HG02981 (cell line): ENCODE data around the gene EFHC1.

ENCODE experiments used
- ATAC-seq: cut with Tn5 transposase; IDR thresholded peaks from one replicate; pipeline ENCODE4 v1.9.1; 2021; ENCODE audit warnings: mild to moderate bottlenecking, moderate library complexity; ENCODE audit not compliant: unreplicated experiment

The EFHC1 gene

GRCh38 chr6:52537001-52537753, 117.0 kb downstream of the EFHC1 start:
- ATAC-seq: peak; percentile 48

GRCh38 chr6:52538252-52538900, 118.2 kb downstream of the EFHC1 start:
- no peak for ATAC-seq

DNA sequence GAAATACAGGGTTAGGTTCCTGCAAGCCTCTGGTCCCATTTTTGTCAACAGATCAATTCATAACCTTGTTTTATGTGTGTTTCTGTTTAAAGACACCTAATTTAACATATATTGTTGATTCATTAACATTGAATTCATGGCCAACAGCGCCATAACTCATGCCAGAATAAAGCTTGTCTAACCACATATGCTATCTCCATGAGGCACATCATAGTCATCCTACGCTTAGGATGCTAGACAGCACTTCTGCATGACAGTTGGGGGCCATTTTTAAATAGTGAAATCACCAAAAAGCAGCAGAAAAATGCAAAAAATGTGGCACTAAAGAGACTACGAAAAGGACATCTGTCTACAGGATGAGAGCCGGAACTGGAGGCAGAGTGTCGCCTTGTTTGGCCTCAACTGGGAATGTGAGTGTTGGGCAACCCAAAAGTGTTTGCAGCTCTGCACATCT, 118.8 kb downstream of the EFHC1 start:
- ATAC-seq: no peak

- no peak for ATAC-seq
These were observed 119.5 kb downstream of the EFHC1 start for GRCh38 chr6:52539607-52540006.

DNA sequence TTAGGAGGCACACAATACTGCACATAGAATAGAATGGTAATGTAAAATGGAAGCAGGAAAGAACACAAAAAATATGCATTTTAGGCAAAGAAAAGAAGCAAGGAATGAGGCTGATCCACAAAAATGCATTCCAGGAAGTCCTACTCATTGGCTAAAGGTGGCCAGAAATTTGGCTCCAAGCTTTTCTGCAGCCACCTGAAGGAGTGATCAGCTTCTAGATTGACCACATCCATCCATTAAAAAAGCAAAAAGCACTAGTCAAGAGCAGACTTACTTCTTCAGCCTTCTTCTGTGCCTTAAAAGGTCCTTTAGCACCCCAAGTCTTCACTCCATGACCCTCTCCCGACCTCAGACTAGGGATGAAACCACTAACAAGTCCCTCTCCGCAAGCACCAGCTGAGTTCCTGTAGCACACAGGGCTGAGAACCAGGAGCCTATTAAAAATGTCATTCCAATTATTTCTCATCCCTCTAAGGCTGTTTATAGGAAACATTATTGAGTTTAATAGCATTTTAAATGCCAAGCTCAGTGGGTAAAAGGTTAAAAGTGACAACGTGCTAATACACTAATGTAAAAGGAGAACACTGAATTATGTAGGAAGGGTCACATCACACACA, 120.3 kb downstream of the EFHC1 start:
- ATAC-seq: no peak

DNA sequence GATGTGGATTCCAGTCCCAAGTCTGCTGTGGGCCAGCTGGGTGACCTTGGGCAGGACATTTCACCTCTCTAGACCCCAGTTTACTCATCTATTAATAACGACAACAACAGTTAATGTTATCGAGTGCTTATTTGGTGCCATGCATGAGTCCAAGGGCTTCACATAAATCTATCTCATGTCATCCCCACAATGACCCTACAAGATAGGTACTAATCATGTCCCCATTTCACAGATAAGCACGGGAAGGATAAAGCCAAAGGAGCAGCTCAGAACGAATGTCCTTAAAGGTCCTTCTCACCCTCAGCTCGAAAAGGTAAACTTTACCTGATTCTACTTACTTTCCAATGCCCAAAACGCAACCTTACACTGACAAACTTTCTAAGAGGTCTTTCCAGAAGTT, 121.0 kb downstream of the EFHC1 start:
- ATAC-seq: no peak

- ATAC-seq: no peak
These were observed 123.1 kb downstream of the EFHC1 start for GRCh38 chr6:52543262-52543661.

GRCh38 chr6:52543729-52544601, 123.8 kb downstream of the EFHC1 start:
- no peak for ATAC-seq

- no peak for ATAC-seq
These were observed 124.7 kb downstream of the EFHC1 start for GRCh38 chr6:52544602-52545405.

- ATAC-seq: no peak
These were observed 125.4 kb downstream of the EFHC1 start for GRCh38 chr6:52545406-52546119.

DNA sequence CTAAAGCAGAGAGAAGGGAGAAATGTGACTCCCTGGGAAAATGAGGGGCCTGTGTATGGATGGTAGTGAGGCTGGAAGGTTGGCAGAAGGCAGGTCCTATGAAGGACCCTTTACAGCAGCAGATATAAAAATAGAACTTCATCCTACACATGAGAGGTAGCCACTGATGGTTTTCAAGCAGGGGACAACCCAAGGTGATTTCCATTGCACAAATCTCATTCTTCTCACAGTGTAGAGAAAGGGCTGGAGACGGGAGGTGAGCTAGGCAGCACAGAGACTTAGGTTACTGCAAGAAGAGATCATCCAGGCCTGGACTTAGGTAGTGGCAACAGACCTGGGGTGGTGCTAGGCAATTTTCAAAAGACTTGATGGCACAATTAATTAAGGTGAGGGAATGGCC, 126.0 kb downstream of the EFHC1 start:
- ATAC-seq: peak; percentile 49

GRCh38 chr6:52546678-52547077, 126.5 kb downstream of the EFHC1 start:
- ATAC-seq: peak; percentile 71

GRCh38 chr6:52547647-52548352, 127.7 kb downstream of the EFHC1 start:
- no peak for ATAC-seq

DNA sequence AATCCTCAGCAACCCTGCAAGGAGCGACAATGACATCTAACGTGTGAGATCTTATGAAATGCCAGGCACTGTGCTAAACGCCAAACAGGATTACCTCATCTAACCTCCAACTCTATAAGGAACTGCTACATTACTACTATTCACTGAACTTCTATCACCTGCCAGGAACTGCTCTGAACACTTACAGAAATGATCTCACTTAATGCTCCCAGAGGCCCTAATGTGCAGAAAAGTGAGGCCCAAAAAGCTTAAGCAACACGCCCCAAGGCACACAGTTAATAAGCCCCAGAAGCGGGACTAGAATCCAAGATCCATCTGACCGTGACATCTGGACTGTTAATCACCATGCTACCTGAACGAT, 128.2 kb downstream of the EFHC1 start:
- no peak for ATAC-seq

DNA sequence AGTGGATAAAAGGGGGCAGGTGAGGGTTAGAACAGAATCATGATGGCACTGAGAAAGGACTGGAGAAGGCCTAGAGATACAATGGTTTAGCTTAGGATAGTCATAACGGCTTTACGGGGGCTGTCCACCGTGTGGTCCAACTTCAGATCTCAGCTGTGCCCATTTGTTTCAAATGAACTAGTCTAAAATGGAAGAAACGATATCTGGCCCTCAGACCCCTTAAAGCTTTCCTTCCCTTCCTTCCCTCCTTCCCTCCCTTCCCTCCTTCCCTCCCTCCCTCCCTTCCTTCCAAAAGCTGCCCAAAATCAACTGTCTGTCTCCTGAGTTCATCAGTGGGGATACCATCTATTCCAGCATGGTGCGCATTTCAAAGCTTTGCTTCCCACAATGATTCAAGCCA, 128.9 kb downstream of the EFHC1 start:
- no peak for ATAC-seq

GRCh38 chr6:52549428-52549827, 129.3 kb downstream of the EFHC1 start:
- ATAC-seq: no peak

DNA sequence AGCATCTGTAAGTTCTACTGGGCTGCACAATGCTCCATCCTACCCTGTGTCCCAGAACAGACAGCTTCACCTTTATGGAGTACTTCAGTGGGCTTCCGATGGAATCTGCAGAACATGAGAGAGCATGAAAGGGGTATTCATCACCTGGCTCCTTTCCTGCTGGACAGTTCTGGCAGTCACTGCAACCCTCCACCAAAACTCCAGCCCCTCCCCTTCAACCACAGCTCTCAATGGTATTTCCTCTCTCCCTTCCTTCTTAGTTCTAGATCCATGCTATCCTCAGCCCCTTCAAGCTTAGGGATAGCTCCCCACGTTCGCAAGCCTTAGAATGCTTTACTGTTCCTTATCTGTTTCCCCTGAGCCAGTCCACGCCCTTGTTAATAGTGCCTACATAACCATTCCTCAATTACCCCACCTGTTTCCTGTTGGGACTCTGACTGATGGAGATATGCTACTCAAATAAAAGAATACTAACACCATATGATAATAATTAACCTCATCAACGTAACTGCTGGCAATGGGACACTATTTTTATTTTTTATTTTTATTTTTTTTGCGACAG, 130.0 kb downstream of the EFHC1 start:
- no peak for ATAC-seq

DNA sequence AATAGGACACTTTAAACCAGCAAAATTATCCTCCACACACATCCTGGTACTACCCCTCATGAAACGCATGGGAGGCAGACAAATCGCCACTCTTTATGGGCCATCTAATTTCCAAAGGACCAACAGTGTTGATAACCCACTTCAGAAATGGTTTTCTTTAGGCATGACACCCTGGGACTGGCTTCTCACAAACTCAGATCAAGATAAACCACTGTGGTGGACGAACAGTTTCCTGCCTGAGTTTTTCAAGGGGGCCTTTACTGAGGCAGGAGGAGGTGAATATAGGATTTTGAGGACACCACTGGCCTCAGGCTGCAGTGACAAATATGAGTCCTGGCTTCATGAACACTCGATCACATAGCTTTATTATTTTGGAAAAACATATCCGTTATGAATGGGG, 130.7 kb downstream of the EFHC1 start:
- no peak for ATAC-seq
